ENCODE results near the gene LRMDA.

The LRMDA gene

DNA sequence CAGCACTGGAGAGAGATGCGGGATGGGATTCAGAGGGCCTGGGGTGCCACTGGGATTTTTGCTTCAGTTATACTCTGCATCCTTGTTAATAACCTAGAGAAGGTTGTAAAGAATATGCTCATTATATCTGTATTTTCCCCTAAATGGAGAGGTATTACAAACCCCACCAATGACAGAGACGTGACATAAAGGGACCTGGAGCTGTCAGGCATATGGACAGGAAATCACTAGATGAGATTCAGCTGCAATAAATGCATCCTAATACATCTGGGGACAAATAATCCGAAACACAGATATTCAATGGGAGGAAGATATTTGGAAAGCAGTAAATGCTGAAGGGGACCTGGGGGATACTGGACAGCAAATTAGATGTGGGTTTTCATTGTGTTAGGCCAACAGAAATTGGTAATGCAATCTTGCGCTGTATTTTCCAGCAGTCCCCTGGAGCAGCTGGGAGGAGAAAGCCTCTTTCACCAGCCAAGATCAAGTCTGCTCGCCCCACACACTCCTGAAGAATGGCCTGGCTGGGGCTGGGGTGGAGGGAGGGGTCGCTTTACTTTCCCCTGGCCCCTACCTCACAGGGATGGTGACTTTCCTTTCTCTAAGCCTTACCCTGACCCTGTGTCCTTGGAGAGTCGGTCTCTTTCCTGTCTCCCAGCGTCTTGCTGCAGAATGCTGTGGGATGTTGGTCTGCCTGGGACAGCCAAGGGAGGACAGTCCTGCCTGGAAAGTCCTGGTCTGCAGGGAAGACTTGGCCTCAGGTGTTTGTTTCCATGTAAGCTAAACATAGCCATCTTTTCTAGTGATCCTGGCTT lies 653.8 kb downstream of the LRMDA start:
- Histone ChIP-seq H3K9ac (ENCODE audit: low read length) (peak overlapping the region; percentile 10), H3K27ac (ENCODE audit: low read depth, low read length) (no peak overlapping the region)
- WGBS (ENCODE audit: extremely low coverage, insufficient coverage, low lambda C conversion rate): no CpG with 5 or more reads among the region's 8 CpGs

DNA sequence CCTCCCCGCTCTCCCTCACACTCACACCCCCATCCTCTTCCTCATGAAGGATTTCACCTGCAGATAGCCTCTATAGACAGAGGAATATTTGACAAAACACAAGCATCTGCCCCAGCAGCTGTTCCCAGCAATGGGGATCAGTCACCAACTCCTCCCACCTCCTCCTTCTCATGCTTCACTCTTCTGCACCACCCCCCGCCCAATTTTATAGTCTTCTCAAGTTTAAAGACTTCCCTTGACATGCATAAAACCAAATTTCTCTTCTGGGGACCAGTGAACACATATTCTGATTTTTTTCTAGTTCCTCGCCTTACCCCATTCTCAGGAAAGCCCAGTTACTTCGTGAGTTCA lies 654.4 kb downstream of the LRMDA start:
- no peak overlapping the region for H2BK15ac ChIP-seq (replicated peaks; ENCODE audit: low read depth)
- no peak overlapping the region for H3K27ac ChIP-seq (ENCODE audit: low read depth, low read length)
- peak overlapping the region; percentile 84 for H3K4ac ChIP-seq (ENCODE audit: low read depth, low read length)
- peak overlapping the region; percentile 69 for H3K56ac ChIP-seq (ENCODE audit: low read length)
- H3K18ac ChIP-seq (ENCODE audit: low read length): peak overlapping the region; percentile 69
- peak overlapping the region; percentile 10 for H3K9ac ChIP-seq (ENCODE audit: low read length)
- WGBS (ENCODE audit: extremely low coverage, insufficient coverage, low lambda C conversion rate): no CpG with 5 or more reads among the region's 4 CpGs
- DNase-seq: no peak
- H2BK5ac ChIP-seq (ENCODE audit: low read length): peak overlapping the region; percentile 87
- H2AK5ac ChIP-seq (ENCODE audit: low read length): peak overlapping the region; percentile 55
- H3K4me1 ChIP-seq (ENCODE audit: control insufficient read depth, low read depth, low read length): peaks cover 12% of the 10 kb centered on the region
- H2BK120ac ChIP-seq (ENCODE audit: low read depth, low read length): peak overlapping the region; percentile 78
- H3K36me3 ChIP-seq (ENCODE audit: control insufficient read depth, insufficient read depth, low read length): no peaks in the 10 kb centered on the region
- H3K79me1 ChIP-seq (ENCODE audit: low read length): no peaks in the 10 kb centered on the region
- no peak overlapping the region for H4K8ac ChIP-seq (ENCODE audit: low read depth, low read length)
- no peaks in the 10 kb centered on the region for H3K79me2 ChIP-seq (ENCODE audit: control insufficient read depth, insufficient read depth, low read length)
- no peak overlapping the region for H4K5ac ChIP-seq (ENCODE audit: low read length)
- no peak overlapping the region for H3K4me2 ChIP-seq (ENCODE audit: low read length)
- no peak overlapping the region for H3K4me3 ChIP-seq (ENCODE audit: low read length)
- no peaks in the 10 kb centered on the region for H3K27me3 ChIP-seq (ENCODE audit: insufficient read depth, low read length, poor library complexity)
- no peak overlapping the region for H3K23ac ChIP-seq (ENCODE audit: low read length)

More for the DNA sequence above, 653.8 kb downstream of the LRMDA start:
- Histone ChIP-seq H4K5ac (ENCODE audit: low read length) (no peak overlapping the region), H3K4me3 (ENCODE audit: low read length) (no peak overlapping the region), H3K4me1 (ENCODE audit: control insufficient read depth, low read depth, low read length) (peaks cover 16% of the 10 kb centered on the region), H2BK120ac (ENCODE audit: low read depth, low read length) (no peak overlapping the region), H2AK5ac (ENCODE audit: low read length) (peak overlapping the region; percentile 55), H3K27me3 (ENCODE audit: insufficient read depth, low read length, poor library complexity) (no peaks in the 10 kb centered on the region), H3K56ac (ENCODE audit: low read length) (peak overlapping the region; percentile 69), H3K79me2 (ENCODE audit: control insufficient read depth, insufficient read depth, low read length) (no peaks in the 10 kb centered on the region), H3K36me3 (ENCODE audit: control insufficient read depth, insufficient read depth, low read length) (no peaks in the 10 kb centered on the region), H2BK5ac (ENCODE audit: low read length) (peak overlapping the region; percentile 87), H3K23ac (ENCODE audit: low read length) (no peak overlapping the region), H3K79me1 (ENCODE audit: low read length) (no peaks in the 10 kb centered on the region), H3K4me2 (ENCODE audit: low read length) (no peak overlapping the region), H3K18ac (ENCODE audit: low read length) (peak overlapping the region; percentile 45), H4K8ac (ENCODE audit: low read depth, low read length) (no peak overlapping the region), H3K4ac (ENCODE audit: low read depth, low read length) (peak overlapping the region; percentile 60), H2BK15ac (replicated peaks; ENCODE audit: low read depth) (peak overlapping the region; percentile 59)
- DNase-seq: no peak

DNA sequence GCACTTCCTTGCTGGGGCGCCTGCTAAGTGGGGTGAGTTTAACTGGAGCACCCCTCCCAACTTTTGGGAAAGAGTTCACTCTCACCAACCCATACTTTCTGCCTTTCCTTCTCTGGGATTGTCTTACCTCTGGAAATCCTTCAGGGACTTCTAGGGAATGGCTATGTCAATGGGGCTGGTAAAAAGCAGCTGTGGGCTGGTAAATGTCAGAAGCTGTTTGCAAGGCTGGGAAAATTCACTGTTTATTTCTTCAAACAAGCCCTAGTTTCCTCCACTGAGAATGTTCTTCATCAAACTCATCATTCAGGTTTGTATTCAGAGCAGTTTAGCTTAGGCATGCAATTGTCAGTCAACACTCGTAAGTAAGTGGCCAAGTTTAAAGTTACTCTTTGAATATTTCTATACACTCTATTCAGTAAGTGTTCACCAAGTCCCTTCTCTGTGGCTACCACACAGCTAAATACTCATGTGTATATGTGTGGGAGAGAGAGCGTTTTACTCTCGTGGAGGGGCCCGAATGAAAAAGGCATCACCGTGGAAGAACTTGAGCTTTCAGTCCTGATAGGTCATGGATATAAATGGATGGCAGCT lies 654.8 kb downstream of the LRMDA start:
- H3K27ac ChIP-seq (ENCODE audit: low read depth, low read length): no peak overlapping the region
- peak overlapping the region; percentile 23 for H2BK5ac ChIP-seq (ENCODE audit: low read length)
- H2AK5ac ChIP-seq (ENCODE audit: low read length): peak overlapping the region; percentile 15
- no peaks in the 10 kb centered on the region for H3K36me3 ChIP-seq (ENCODE audit: control insufficient read depth, insufficient read depth, low read length)
- H3K18ac ChIP-seq (ENCODE audit: low read length): peak overlapping the region; percentile 69
- DNase-seq: no peak
- peaks cover 11% of the 10 kb centered on the region for H3K4me1 ChIP-seq (ENCODE audit: control insufficient read depth, low read depth, low read length)
- no peaks in the 10 kb centered on the region for H3K79me2 ChIP-seq (ENCODE audit: control insufficient read depth, insufficient read depth, low read length)
- no peak overlapping the region for H4K5ac ChIP-seq (ENCODE audit: low read length)
- peak overlapping the region; percentile 78 for H2BK120ac ChIP-seq (ENCODE audit: low read depth, low read length)
- peak overlapping the region; percentile 84 for H3K4ac ChIP-seq (ENCODE audit: low read depth, low read length)
- H3K79me1 ChIP-seq (ENCODE audit: low read length): no peaks in the 10 kb centered on the region
- H3K56ac ChIP-seq (ENCODE audit: low read length): peak overlapping the region; percentile 69
- H3K4me2 ChIP-seq (ENCODE audit: low read length): no peak overlapping the region
- H4K8ac ChIP-seq (ENCODE audit: low read depth, low read length): no peak overlapping the region
- no peaks in the 10 kb centered on the region for H3K27me3 ChIP-seq (ENCODE audit: insufficient read depth, low read length, poor library complexity)
- H3K9ac ChIP-seq (ENCODE audit: low read length): no peak overlapping the region
- no peak overlapping the region for H3K23ac ChIP-seq (ENCODE audit: low read length)
- no peak overlapping the region for H3K4me3 ChIP-seq (ENCODE audit: low read length)
- H2BK15ac ChIP-seq (replicated peaks; ENCODE audit: low read depth): no peak overlapping the region
- no CpG with 5 or more reads among the region's 6 CpGs for WGBS (ENCODE audit: extremely low coverage, insufficient coverage, low lambda C conversion rate)

DNA sequence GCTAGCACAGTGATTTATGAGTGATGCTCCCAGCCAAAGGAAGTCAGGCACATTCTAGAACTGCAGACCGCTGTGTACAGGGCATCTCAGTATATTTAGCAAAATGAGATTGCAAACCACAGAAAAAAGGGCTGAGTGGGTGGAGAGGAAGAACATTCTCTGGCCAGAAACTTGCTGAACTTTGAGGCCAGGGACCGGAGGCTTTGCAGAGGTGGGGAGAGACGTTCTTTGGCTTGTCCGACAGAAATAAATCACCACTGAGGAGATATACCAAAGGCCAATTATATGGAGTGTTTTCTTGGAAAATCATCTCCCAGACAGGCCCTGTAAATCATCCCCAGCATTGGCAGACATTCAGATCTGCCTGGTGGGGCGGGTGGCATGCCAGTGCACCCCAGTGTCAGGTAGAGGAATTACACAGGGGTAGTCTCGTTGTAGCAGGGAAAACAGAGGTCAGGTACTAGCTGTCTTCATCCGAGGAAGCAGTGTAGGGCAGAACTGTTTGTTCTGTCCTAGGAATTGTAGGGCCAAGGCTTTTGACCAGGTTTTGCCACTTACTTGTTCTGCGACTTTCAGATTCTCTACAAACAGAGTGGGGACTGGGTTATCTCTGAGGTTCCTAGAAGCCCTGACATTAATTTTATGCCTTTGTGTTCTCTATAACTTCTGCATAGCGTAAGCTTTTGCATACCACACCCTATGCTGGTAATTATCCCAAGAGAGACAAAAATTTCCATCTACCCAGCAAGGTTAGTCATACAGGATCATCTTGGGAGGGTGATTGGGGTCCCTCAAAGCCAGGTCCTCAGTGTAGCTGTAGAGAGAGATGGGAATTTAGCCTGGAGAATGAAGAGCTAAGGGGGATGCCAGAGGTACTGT lies 655.6 kb downstream of the LRMDA start:
- no peaks in the 10 kb centered on the region for H3K27me3 ChIP-seq (ENCODE audit: insufficient read depth, low read length, poor library complexity)
- H3K56ac ChIP-seq (ENCODE audit: low read length): peak overlapping the region; percentile 46
- peaks cover 11% of the 10 kb centered on the region for H3K4me1 ChIP-seq (ENCODE audit: control insufficient read depth, low read depth, low read length)
- H3K4me2 ChIP-seq (ENCODE audit: low read length): no peak overlapping the region
- no peaks in the 10 kb centered on the region for H3K79me1 ChIP-seq (ENCODE audit: low read length)
- peak overlapping the region; percentile 23 for H2BK15ac ChIP-seq (replicated peaks; ENCODE audit: low read depth)
- H2BK5ac ChIP-seq (ENCODE audit: low read length): peak overlapping the region; percentile 37
- H3K4ac ChIP-seq (ENCODE audit: low read depth, low read length): peak overlapping the region; percentile 84
- H2BK120ac ChIP-seq (ENCODE audit: low read depth, low read length): peak overlapping the region; percentile 49
- H3K36me3 ChIP-seq (ENCODE audit: control insufficient read depth, insufficient read depth, low read length): no peaks in the 10 kb centered on the region
- H4K8ac ChIP-seq (ENCODE audit: low read depth, low read length): no peak overlapping the region
- peak; percentile 74 for DNase-seq
- H3K23ac ChIP-seq (ENCODE audit: low read length): no peak overlapping the region
- H3K4me3 ChIP-seq (ENCODE audit: low read length): no peak overlapping the region
- no peak overlapping the region for H4K5ac ChIP-seq (ENCODE audit: low read length)
- H3K27ac ChIP-seq (ENCODE audit: low read depth, low read length): no peak overlapping the region
- H3K18ac ChIP-seq (ENCODE audit: low read length): peak overlapping the region; percentile 12
- no peak overlapping the region for H3K9ac ChIP-seq (ENCODE audit: low read length)
- no peaks in the 10 kb centered on the region for H3K79me2 ChIP-seq (ENCODE audit: control insufficient read depth, insufficient read depth, low read length)
- WGBS (ENCODE audit: extremely low coverage, insufficient coverage, low lambda C conversion rate): no CpG with 5 or more reads among the region's 9 CpGs
- H2AK5ac ChIP-seq (ENCODE audit: low read length): no peak overlapping the region

DNA sequence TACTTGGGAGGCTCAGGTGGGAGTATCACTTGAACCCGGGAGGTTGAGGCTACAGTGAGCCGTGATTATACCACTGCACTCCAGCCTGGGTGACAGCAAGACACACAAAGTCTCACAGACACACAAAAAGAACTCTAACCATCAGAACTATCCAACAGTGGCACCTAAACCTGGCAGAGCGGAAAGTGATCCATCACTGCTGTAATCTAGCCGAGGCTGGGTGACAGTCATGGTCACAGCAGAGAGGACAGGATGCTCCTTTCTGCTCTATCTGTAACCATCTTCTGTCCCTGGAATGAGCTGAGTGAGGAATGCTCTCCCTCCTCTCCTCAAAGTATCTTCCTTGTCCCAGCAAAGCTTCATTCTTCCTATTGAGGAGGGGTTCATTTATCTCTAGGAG lies 656.6 kb downstream of the LRMDA start:
- Histone ChIP-seq H3K4me2 (ENCODE audit: low read length) (no peak overlapping the region), H3K56ac (ENCODE audit: low read length) (no peak overlapping the region), H3K4me3 (ENCODE audit: low read length) (no peak overlapping the region), H3K18ac (ENCODE audit: low read length) (no peak overlapping the region), H2BK15ac (replicated peaks; ENCODE audit: low read depth) (peak overlapping the region; percentile 59), H3K23ac (ENCODE audit: low read length) (no peak overlapping the region), H3K36me3 (ENCODE audit: control insufficient read depth, insufficient read depth, low read length) (no peaks in the 10 kb centered on the region), H3K9ac (ENCODE audit: low read length) (no peak overlapping the region), H3K27me3 (ENCODE audit: insufficient read depth, low read length, poor library complexity) (no peaks in the 10 kb centered on the region), H3K79me1 (ENCODE audit: low read length) (no peaks in the 10 kb centered on the region), H2BK120ac (ENCODE audit: low read depth, low read length) (peak overlapping the region; percentile 62), H3K79me2 (ENCODE audit: control insufficient read depth, insufficient read depth, low read length) (no peaks in the 10 kb centered on the region), H4K8ac (ENCODE audit: low read depth, low read length) (no peak overlapping the region), H3K4me1 (ENCODE audit: control insufficient read depth, low read depth, low read length) (peaks cover 8% of the 10 kb centered on the region), H3K4ac (ENCODE audit: low read depth, low read length) (no peak overlapping the region), H2BK5ac (ENCODE audit: low read length) (no peak overlapping the region), H4K5ac (ENCODE audit: low read length) (no peak overlapping the region), H3K27ac (ENCODE audit: low read depth, low read length) (no peak overlapping the region), H2AK5ac (ENCODE audit: low read length) (peak overlapping the region; percentile 61)
- DNase-seq: no peak
- WGBS (ENCODE audit: extremely low coverage, insufficient coverage, low lambda C conversion rate): no CpG with 5 or more reads among the region's 4 CpGs
